ENCODE measurements around the gene COL24A1. TPM values are rescaled to one million over a fixed set of nuclear protein-coding genes. Genes with fewer than 3 reads are reported as not detected.

COL24A1 gene
- total RNA-seq, 1 experiment from 2014 or later, result not detected

- Histone ChIP-seq H3K27me3 (ENCODE audit: insufficient read depth, low read length) (no peaks in the 10 kb centered on the region), H3K4me1 (ENCODE audit: control insufficient read depth in 1 of 2, insufficient read depth in 2 of 2, low read length in 2 of 2) (no peaks in the 10 kb centered on the region), H3K4me3 (replicated peaks in 1 of 2; ENCODE audit: low read depth in 1 of 2, low read length in 2 of 2) (no peak overlapping the region), H3K9me3 (ENCODE audit: control insufficient read depth in 1 of 2, insufficient read depth in 1 of 2, low read depth in 1 of 2, low read length in 2 of 2) (0 out of 4 replicates have a peak, but pooled peaks cover 0 to 10% of the 10 kb centered on the region in 2 experiments), H3K27ac (ENCODE audit: low read depth, low read length) (no peak overlapping the region), H2AFZ (ENCODE audit: low read depth, low read length, poor library complexity, severe bottlenecking) (no peak overlapping the region), H3K79me2 (ENCODE audit: insufficient read depth, low read length) (no peaks in the 10 kb centered on the region), H3K9ac (ENCODE audit: low read length) (no peak overlapping the region), H3K9me2 (ENCODE audit: insufficient read depth) (no peaks in the 10 kb centered on the region), H4K20me1 (ENCODE audit: insufficient read depth) (no peaks in the 10 kb centered on the region), H3K4me2 (ENCODE audit: low read length) (no peak overlapping the region), H3K36me3 (ENCODE audit: control insufficient read depth in 1 of 2, insufficient read depth in 2 of 2, low read length in 2 of 2) (no peaks in the 10 kb centered on the region)
- no peak for TF ChIP-seq EZH2phosphoT487 (IDR thresholded peaks at IDR 0.05; ENCODE audit: borderline replicate concordance)
- TF ChIP-seq MAX (IDR thresholded peaks at IDR 0.05), result no peak
- no peak for TF ChIP-seq POLR2A (IDR thresholded peaks at IDR 0.05; ENCODE audit: borderline replicate concordance, extremely low read depth, insufficient read depth, insufficient read length)
- TF ChIP-seq ELF1 (IDR thresholded peaks at IDR 0.05; ENCODE audit: borderline replicate concordance, low read depth), result no peak
- no peak for TF ChIP-seq EZH2 (IDR thresholded peaks at IDR 0.05)
- POLR2A ChIA-PET, result no interaction called here
- ATAC-seq (no peak), DNase-seq (ENCODE audit: low read depth, low spot score) (no peak)
- intact Hi-C loops (cut with micrococcal nuclease), result no loop called here
- BruUV-seq (replicated peaks), result no TSS peak
- RAD21 ChIA-PET (ENCODE audit: low non-redundant PET in 1 of 2, low total read pairs in 2 of 2, uncharacterized antibody in 2 of 2, unreplicated experiment in 2 of 2), result no interaction called here
- CTCF ChIA-PET, result no interaction called here
Measured at GRCh38 chr1:85806236-85806965, 350.2 kb downstream of the COL24A1 start.

GRCh38 chr1:85801520-85801919 lies 355.1 kb downstream of the COL24A1 start:
- no peak overlapping the region for H3K4me3 ChIP-seq (replicated peaks in 1 of 2; ENCODE audit: low read depth in 1 of 2, low read length in 2 of 2)
- intact Hi-C loops (cut with micrococcal nuclease), result no loop called here
- no peak for DNase-seq (ENCODE audit: low read depth, low spot score)
- ATAC-seq, result no peak
- H3K36me3 ChIP-seq (ENCODE audit: control insufficient read depth in 1 of 2, insufficient read depth in 2 of 2, low read length in 2 of 2), result no peaks in the 10 kb centered on the region
- CTCF ChIA-PET, result no interaction called here
- no peak overlapping the region for H3K9ac ChIP-seq (ENCODE audit: low read length)
- TF ChIP-seq YY1 (IDR thresholded peaks at IDR 0.05; ENCODE audit: extremely low read depth, insufficient replicate concordance, low read depth, low read length) (no peak), TCF7L2 (IDR thresholded peaks at IDR 0.05; ENCODE audit: borderline replicate concordance, extremely low read depth, insufficient read depth, insufficient read length) (no peak)
- H3K9me2 ChIP-seq (ENCODE audit: insufficient read depth), result no peaks in the 10 kb centered on the region
- no TSS peak for BruUV-seq (replicated peaks)
- H3K4me1 ChIP-seq (ENCODE audit: control insufficient read depth in 1 of 2, insufficient read depth in 2 of 2, low read length in 2 of 2), result no peaks in the 10 kb centered on the region
- H3K9me3 ChIP-seq (ENCODE audit: control insufficient read depth in 1 of 2, insufficient read depth in 1 of 2, low read depth in 1 of 2, low read length in 2 of 2), result no peaks in the 10 kb centered on the region
- H2AFZ ChIP-seq (ENCODE audit: low read depth, low read length, poor library complexity, severe bottlenecking), result no peak overlapping the region
- no peaks in the 10 kb centered on the region for H3K79me2 ChIP-seq (ENCODE audit: insufficient read depth, low read length)
- RAD21 ChIA-PET (ENCODE audit: low non-redundant PET in 1 of 2, low total read pairs in 2 of 2, uncharacterized antibody in 2 of 2, unreplicated experiment in 2 of 2), result no interaction called here
- no peaks in the 10 kb centered on the region for H3K27me3 ChIP-seq (ENCODE audit: insufficient read depth, low read length)
- no peaks in the 10 kb centered on the region for H4K20me1 ChIP-seq (ENCODE audit: insufficient read depth)
- no peak overlapping the region for H3K4me2 ChIP-seq (ENCODE audit: low read length)
- POLR2A ChIA-PET, result no interaction called here
- no peak overlapping the region for H3K27ac ChIP-seq (ENCODE audit: low read depth, low read length)

All from HCT116 (cell line).